ENCODE measurements around the gene HOXC10. TPM values are rescaled to one million over a fixed set of nuclear protein-coding genes. Genes with fewer than 3 reads are reported as not detected.
A peak's percentile ranks its signal among the peaks of the same experiment; 100 is the strongest.

HOXC10 gene
- total and polyA plus RNA-seq, 12 donors = 0.34 to 4.5 (median 1.5) TPM; not detected in 3

GRCh38 chr12:53937596-53938325 is 47.2 kb upstream of the HOXC10 start:
- Histone ChIP-seq H3K4me1 (replicated peaks in 1 of 2) (no peaks in the 10 kb centered on the region), H3K9me3 (replicated peaks in 1 of 3) (no peaks in the 10 kb centered on the region), H3K27ac (no peak overlapping the region), H3K4me3 (no peak overlapping the region), H3K36me3 (replicated peaks in 1 of 2) (no peaks in the 10 kb centered on the region), H3K27me3 (peaks cover 94% of the 10 kb centered on the region)
- intact Hi-C loops (cut with DNase I) = no loop called here
- 18 to 22% (median 20%) methylated on average over 23 of the region's 23 CpGs for WGBS, 4 donors
- DNase-seq = no peak
- TF ChIP-seq POLR2A (IDR thresholded peaks at IDR 0.05) = no peak
- TF ChIP-seq, protein P1, sequence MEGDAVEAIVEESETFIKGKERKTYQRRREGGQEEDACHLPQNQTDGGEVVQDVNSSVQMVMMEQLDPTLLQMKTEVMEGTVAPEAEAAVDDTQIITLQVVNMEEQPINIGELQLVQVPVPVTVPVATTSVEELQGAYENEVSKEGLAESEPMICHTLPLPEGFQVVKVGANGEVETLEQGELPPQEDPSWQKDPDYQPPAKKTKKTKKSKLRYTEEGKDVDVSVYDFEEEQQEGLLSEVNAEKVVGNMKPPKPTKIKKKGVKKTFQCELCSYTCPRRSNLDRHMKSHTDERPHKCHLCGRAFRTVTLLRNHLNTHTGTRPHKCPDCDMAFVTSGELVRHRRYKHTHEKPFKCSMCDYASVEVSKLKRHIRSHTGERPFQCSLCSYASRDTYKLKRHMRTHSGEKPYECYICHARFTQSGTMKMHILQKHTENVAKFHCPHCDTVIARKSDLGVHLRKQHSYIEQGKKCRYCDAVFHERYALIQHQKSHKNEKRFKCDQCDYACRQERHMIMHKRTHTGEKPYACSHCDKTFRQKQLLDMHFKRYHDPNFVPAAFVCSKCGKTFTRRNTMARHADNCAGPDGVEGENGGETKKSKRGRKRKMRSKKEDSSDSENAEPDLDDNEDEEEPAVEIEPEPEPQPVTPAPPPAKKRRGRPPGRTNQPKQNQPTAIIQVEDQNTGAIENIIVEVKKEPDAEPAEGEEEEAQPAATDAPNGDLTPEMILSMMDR (IDR thresholded peaks at IDR 0.05) = no peak

DNA sequence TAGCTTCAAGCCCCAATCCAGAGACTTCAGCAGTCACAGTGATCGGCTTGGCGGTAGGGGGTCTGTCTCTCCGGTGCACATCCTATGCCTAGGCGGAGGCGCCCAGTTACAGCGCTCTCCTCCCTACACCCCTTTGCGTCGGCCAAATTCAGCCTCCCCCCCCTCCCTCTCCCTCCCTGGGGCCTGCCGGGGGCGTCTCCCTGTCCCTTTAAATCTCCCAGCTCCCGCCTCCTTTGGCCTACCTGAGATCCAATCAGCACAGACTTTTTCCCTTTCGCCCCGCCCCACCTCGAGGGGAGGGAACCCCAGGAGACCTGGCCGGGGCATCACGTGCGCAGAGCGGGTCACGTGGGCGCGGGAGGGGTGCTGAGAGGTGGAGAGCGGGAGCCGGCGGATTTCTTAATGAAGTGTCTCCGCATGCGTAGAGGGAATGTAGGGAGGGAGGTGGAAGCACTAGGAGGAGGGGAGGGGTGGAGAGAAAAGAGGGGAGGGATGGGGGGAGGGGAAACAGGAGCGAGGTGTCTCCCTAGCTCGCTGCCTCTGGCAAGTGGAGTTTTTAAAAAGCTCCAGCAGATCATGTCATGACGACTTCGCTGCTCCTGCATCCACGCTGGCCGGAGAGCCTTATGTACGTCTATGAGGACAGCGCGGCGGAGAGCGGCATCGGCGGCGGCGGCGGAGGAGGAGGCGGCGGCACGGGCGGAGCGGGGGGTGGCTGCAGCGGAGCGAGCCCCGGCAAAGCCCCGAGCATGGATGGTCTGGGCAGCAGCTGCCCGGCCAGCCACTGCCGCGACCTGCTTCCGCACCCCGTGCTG is 46.4 kb upstream of the HOXC10 start, which contains the start of gene HOXC13:
Gene HOXC13 (plus strand): TSS at position 506 of the 815 bp plus-strand sequence. CDS start 76 bp downstream, at position 582.
- 3 to 7% (median 4%) methylated on average over 29 to 56 of the region's 56 CpGs for WGBS, 4 donors
- DNase-seq = peak; percentile 23 to 68 (median 39)
- no peaks in the 10 kb centered on the region for H3K9me3 ChIP-seq (replicated peaks in 1 of 3)
- intact Hi-C loops (cut with DNase I) = no loop called here
- H3K36me3 ChIP-seq (replicated peaks in 1 of 2) = no peaks in the 10 kb centered on the region
- no peaks in the 10 kb centered on the region for H3K4me1 ChIP-seq (replicated peaks in 1 of 2)
- H3K27me3 ChIP-seq = peaks cover 100% of the 10 kb centered on the region
- H3K4me3 ChIP-seq = no peak within 1 kb of the TSS
- TF ChIP-seq, protein P1 (IDR thresholded peaks at IDR 0.05) = no peak
- no peak for TF ChIP-seq POLR2A (IDR thresholded peaks at IDR 0.05)
- H3K27ac ChIP-seq = no peak within 1 kb of the TSS

GRCh38 chr12:53939141-53940108 is 45.5 kb upstream of the HOXC10 start:
- 3 to 9% (median 5%) methylated on average over 7 to 91 of the region's 91 CpGs for WGBS, 4 donors
- intact Hi-C loops (cut with DNase I) = no loop called here
- Histone ChIP-seq H3K4me3 (no peak overlapping the region), H3K9me3 (replicated peaks in 1 of 3) (no peaks in the 10 kb centered on the region), H3K27me3 (peaks cover 100% of the 10 kb centered on the region), H3K36me3 (replicated peaks in 1 of 2) (no peaks in the 10 kb centered on the region), H3K27ac (no peak overlapping the region), H3K4me1 (replicated peaks in 1 of 2) (no peaks in the 10 kb centered on the region)
- DNase-seq = peak in 2 of 7 donors; percentile 7 to 20
- TF ChIP-seq POLR2A (IDR thresholded peaks at IDR 0.05) = no peak
- TF ChIP-seq, protein P1 (IDR thresholded peaks at IDR 0.05) = no peak

Data from adrenal gland (tissue), 12 donors.